A673 (cell line): ENCODE data around the gene AANAT.

Source experiments
- EZH2 ChIP-seq: fragments of 200-600 bp; sonication (generic); IDR thresholded peaks from 2 replicates; pipeline ENCODE4 v1.6.1; 2017; ENCODE audit warnings: borderline replicate concordance, low read depth, mild to moderate bottlenecking, mixed read lengths, antibody characterized with exemption, low read length; ENCODE audit not compliant: poor library complexity, severe bottlenecking
- TF ChIP-seq, protein P1 (sequence below): fragments of 300-800, 200-600 bp; sonication (generic); conservative IDR thresholded peaks from 2 replicates; pipeline ENCODE4 v1.5.1; 2017; ENCODE audit warnings: low read depth, mild to moderate bottlenecking, antibody characterized with exemption, low read length, moderate library complexity, mixed read lengths

DNA sequence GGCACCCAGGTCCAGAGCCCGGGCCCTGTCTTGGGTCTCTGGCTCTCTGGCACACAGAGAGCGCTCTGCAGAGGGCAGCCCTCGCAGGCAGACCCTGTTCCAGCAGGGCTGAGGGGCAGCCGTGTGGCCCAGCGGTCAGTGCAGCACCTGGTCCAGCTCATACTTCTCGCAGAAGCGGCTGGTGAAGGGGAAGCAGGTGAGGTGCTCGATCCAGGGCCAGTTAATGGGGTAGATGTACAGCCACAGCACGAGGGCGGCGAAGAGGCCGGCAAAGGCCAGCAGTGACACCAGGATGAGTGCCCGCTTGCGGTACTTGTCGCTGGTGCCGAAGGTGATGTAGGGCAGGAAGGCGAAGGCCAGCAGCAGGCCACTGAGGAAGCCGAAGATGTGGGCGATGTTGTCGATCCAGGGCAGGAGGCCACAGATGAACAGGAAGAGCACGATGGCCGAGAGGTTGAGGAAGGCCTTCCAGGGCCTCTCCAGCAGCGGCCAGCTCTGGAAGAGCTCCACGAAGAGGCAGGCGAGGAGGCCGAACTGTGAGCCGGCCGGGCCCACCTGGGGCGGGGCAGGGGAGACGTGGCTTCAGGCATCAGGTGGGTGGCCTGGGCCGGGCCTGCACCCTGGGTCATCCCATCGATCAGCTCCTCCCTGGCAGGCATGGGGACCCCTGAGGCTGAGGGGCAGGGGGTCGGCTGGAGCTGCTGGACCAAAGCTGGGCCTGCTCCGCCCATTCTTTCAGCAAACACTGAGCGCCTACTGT, 4.3 kb downstream of the AANAT start:
- TF ChIP-seq, protein P1, sequence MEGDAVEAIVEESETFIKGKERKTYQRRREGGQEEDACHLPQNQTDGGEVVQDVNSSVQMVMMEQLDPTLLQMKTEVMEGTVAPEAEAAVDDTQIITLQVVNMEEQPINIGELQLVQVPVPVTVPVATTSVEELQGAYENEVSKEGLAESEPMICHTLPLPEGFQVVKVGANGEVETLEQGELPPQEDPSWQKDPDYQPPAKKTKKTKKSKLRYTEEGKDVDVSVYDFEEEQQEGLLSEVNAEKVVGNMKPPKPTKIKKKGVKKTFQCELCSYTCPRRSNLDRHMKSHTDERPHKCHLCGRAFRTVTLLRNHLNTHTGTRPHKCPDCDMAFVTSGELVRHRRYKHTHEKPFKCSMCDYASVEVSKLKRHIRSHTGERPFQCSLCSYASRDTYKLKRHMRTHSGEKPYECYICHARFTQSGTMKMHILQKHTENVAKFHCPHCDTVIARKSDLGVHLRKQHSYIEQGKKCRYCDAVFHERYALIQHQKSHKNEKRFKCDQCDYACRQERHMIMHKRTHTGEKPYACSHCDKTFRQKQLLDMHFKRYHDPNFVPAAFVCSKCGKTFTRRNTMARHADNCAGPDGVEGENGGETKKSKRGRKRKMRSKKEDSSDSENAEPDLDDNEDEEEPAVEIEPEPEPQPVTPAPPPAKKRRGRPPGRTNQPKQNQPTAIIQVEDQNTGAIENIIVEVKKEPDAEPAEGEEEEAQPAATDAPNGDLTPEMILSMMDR, result no peak
- no peak for TF ChIP-seq EZH2
